Measurements from ENCODE around the gene RAPGEF1. TPM values are rescaled to one million over a fixed set of nuclear protein-coding genes. Genes with fewer than 3 reads are reported as not detected.

RAPGEF1 gene
- total and polyA plus RNA-seq, 8 donors, result 17.1 to 62.6 (median 44.8) TPM

GRCh38 chr9:131704141-131704983, 35.5 kb downstream of the RAPGEF1 start:
- TF ChIP-seq CTCF (IDR thresholded peaks at IDR 0.05), result no peak
- H3K36me3 ChIP-seq, result no peaks in the 10 kb centered on the region
- H3K9me3 ChIP-seq, result no peaks in the 10 kb centered on the region
- no peak overlapping the region for H3K4me3 ChIP-seq
- ATAC-seq (peak; percentile 26 to 58 (median 55)), DNase-seq (no peak), FAIRE-seq (no peak)
- 9 to 15% methylated on average over 5 of the region's 5 CpGs for WGBS, 2 donors
- H3K4me1 ChIP-seq, result peaks cover 49 to 69% (median 56%) of the 10 kb centered on the region in 3 donors
- intact Hi-C loops (cut with DNase I), result loop anchor here in 1 of 3 donors (10.0 kb wide), 1 partner anchor 60 kb away; no protein-coding TSS in a partner anchor
- H3K27ac ChIP-seq, result peak overlapping the region; percentile 3 to 75 (median 49)
- no peaks in the 10 kb centered on the region for H3K27me3 ChIP-seq

- FAIRE-seq (no peak), DNase-seq (no peak), ATAC-seq (no peak)
- TF ChIP-seq CTCF (IDR thresholded peaks at IDR 0.05), result no peak
- 58 to 61% methylated on average over 4 of the region's 4 CpGs for WGBS, 2 donors
- peak overlapping the region; percentile 3 to 75 (median 39) for H3K27ac ChIP-seq
- intact Hi-C loops (cut with DNase I), result loop anchor here in 1 of 3 donors (10.0 kb wide), 1 partner anchor 59 kb away; no protein-coding TSS in a partner anchor
- H3K9me3 ChIP-seq, result no peaks in the 10 kb centered on the region
- peaks cover 49 to 65% (median 56%) of the 10 kb centered on the region in 3 donors for H3K4me1 ChIP-seq
- H3K4me3 ChIP-seq, result no peak overlapping the region
- no peaks in the 10 kb centered on the region for H3K36me3 ChIP-seq
- no peaks in the 10 kb centered on the region for H3K27me3 ChIP-seq
These were observed 36.2 kb downstream of the RAPGEF1 start for GRCh38 chr9:131703697-131704096.

- H3K4me1 ChIP-seq, result peaks cover 47 to 65% (median 54%) of the 10 kb centered on the region in 3 donors
- no peak overlapping the region for H3K4me3 ChIP-seq
- H3K27ac ChIP-seq, result no peak overlapping the region
- no peak for FAIRE-seq
- 94 to 96% methylated on average over 8 of the region's 8 CpGs for WGBS, 2 donors
- no peaks in the 10 kb centered on the region for H3K9me3 ChIP-seq
- H3K27me3 ChIP-seq, result no peaks in the 10 kb centered on the region
- no peaks in the 10 kb centered on the region for H3K36me3 ChIP-seq
- no peak for DNase-seq
- TF ChIP-seq CTCF (IDR thresholded peaks at IDR 0.05), result no peak
- ATAC-seq, result no peak
- intact Hi-C loops (cut with DNase I), result loop anchor here in 1 of 3 donors (10.0 kb wide), 1 partner anchor 58 kb away; no protein-coding TSS in a partner anchor
These were observed 37.0 kb downstream of the RAPGEF1 start for GRCh38 chr9:131702911-131703310.

- Histone ChIP-seq H3K36me3 (no peaks in the 10 kb centered on the region), H3K9me3 (no peaks in the 10 kb centered on the region), H3K27me3 (no peaks in the 10 kb centered on the region), H3K4me1 (peaks cover 43 to 65% (median 54%) of the 10 kb centered on the region in 3 donors), H3K27ac (no peak overlapping the region), H3K4me3 (no peak overlapping the region)
- WGBS, 2 donors, result 92 to 95% methylated on average over 6 of the region's 6 CpGs
- no peak for TF ChIP-seq CTCF (IDR thresholded peaks at IDR 0.05)
- no peak for DNase-seq
- no peak for FAIRE-seq
- ATAC-seq, result no peak
- intact Hi-C loops (cut with DNase I), result loop anchor here in 1 of 3 donors (10.0 kb wide), 1 partner anchor 57 kb away; no protein-coding TSS in a partner anchor
These were observed 38.0 kb downstream of the RAPGEF1 start for GRCh38 chr9:131701789-131702337.
